Activated B cell treated with CpG ODN at 0.5 μM for 24 hours (primary cell): ENCODE measurements around the gene CFD. TPM values are rescaled to one million over a fixed set of nuclear protein-coding genes. Genes with fewer than 3 reads are reported as not detected.
"Not testable (repeated sequence)": the region's sequence is repeated elsewhere in the genome, so short reads cannot be mapped to it uniquely, and the experiment has no call there.

Source experiments
- ATAC-seq: fragments of 200-7000 bp; cut with Tn5 transposase; one replicate; pipeline ENCODE4 v1.10.0; 2021; ENCODE audit warnings: low read depth, mild to moderate bottlenecking, moderate library complexity
- CTCF ChIA-PET: fragments of 350-600 bp; sonication (Branson Sonifier 250); formaldehyde crosslinking; loops from one replicate; lab custom pipeline; 2021; ENCODE audit warnings: antibody characterized with exemption; lab: Charles Lee
- POLR2A ChIA-PET: fragments of 350-600 bp; sonication (Branson Sonifier 250); formaldehyde crosslinking; loops from one replicate; lab custom pipeline; 2021; ENCODE audit warnings: antibody characterized with exemption; lab: Charles Lee
- DNase-seq: peaks from one replicate; pipeline ENCODE4 v3.0.0; 2022
- H3K27ac Mint-ChIP-seq: one replicate; pipeline ENCODE4 v1.8.0; 2020; ENCODE audit warnings: mixed read lengths
- H3K27me3 Mint-ChIP-seq: one replicate; pipeline ENCODE4 v1.8.0; 2021; ENCODE audit warnings: mixed read lengths
- H3K36me3 Mint-ChIP-seq: one replicate; pipeline ENCODE4 v1.8.0; 2021; ENCODE audit warnings: low read depth, mixed read lengths
- H3K4me1 Mint-ChIP-seq: one replicate; pipeline ENCODE4 v1.8.0; 2021; ENCODE audit warnings: mixed read lengths
- H3K4me3 Mint-ChIP-seq: one replicate; pipeline ENCODE4 v1.8.0; 2020; ENCODE audit warnings: mild to moderate bottlenecking, mixed read lengths
- H3K9me3 Mint-ChIP-seq: one replicate; pipeline ENCODE4 v1.8.0; 2020; ENCODE audit warnings: mixed read lengths
- CTCF ChIP-seq: fragments of 200-600 bp; IDR thresholded peaks from one replicate; pipeline ENCODE4 v1.8.0; 2022; ENCODE audit warnings: antibody characterized with exemption, mild to moderate bottlenecking
- intact Hi-C: fragments of 100-400 bp; cut with micrococcal nuclease; formaldehyde crosslinking; loops from one replicate; pipeline ENCODE4 v1.15.1; 2024
- total RNA-seq: library from RNA; stranded (reverse); gene quantifications from 2 replicates; pipeline ENCODE4 v1.2.3, GENCODE V29; 2022

Gene CFD
- total RNA-seq, 1 donor from 2014 or later: not detected

- POLR2A ChIA-PET: interaction anchor here (1.2 to 1.4 kb wide), 2 partner anchors 10 to 34 kb away, joined by 3 to 4 read pairs; no protein-coding TSS in a partner anchor
- Mint-ChIP-seq H3K36me3 (peaks cover 39% of the 10 kb centered on the region), H3K9me3 (no peaks in the 10 kb centered on the region), H3K27ac (no peak overlapping the region), H3K4me3 (no peak overlapping the region), H3K4me1 (peaks cover 8% of the 10 kb centered on the region), H3K27me3 (no peaks in the 10 kb centered on the region)
- intact Hi-C loops: loop anchor here (2.0 kb wide), 1 partner anchor 19 kb away; the partner anchor contains the start of genes MED16 and RNU6-9
- CTCF ChIA-PET: no interaction called here
- DNase-seq (no peak), ATAC-seq (no peak)
- TF ChIP-seq CTCF: no peak
Measured at GRCh38 chr19:873561-874041, 14.1 kb downstream of the CFD start.

GRCh38 chr19:875265-875879 lies 15.9 kb downstream of the CFD start:
- intact Hi-C loops: no loop called here
- ATAC-seq (no peak), DNase-seq (no peak)
- Mint-ChIP-seq H3K9me3 (no peaks in the 10 kb centered on the region), H3K27me3 (no peaks in the 10 kb centered on the region), H3K4me3 (no peak overlapping the region), H3K36me3 (peaks cover 33% of the 10 kb centered on the region), H3K4me1 (peaks cover 8% of the 10 kb centered on the region), H3K27ac (no peak overlapping the region)
- no peak for TF ChIP-seq CTCF
- ChIA-PET CTCF (no interaction called here), POLR2A (interaction anchor here (0.5 to 1.3 kb wide), 3 partner anchors 18 to 152 kb away, joined by 3 to 6 read pairs (median 5); partner anchors contain the start of genes MED16 and RNU6-9)

GRCh38 chr19:876089-876488 lies 16.6 kb downstream of the CFD start:
- H3K4me1 Mint-ChIP-seq: peaks cover 8% of the 10 kb centered on the region
- intact Hi-C loops: no loop called here
- DNase-seq: no peak
- H3K27me3 Mint-ChIP-seq: no peaks in the 10 kb centered on the region
- H3K27ac Mint-ChIP-seq: no peak overlapping the region
- CTCF ChIA-PET: no interaction called here
- H3K36me3 Mint-ChIP-seq: peaks cover 32% of the 10 kb centered on the region
- POLR2A ChIA-PET: interaction anchor here (0.6 to 1.3 kb wide), 3 partner anchors 10 to 30 kb away, joined by 3 to 5 read pairs (median 3); partner anchors contain the start of genes MED16 and RNU6-9
- H3K9me3 Mint-ChIP-seq: no peaks in the 10 kb centered on the region
- no peak overlapping the region for H3K4me3 Mint-ChIP-seq
- ATAC-seq: no peak
- TF ChIP-seq CTCF: no peak

- POLR2A ChIA-PET: interaction anchor here (0.5 kb wide), 1 partner anchor 120 kb away, joined by 3 read pairs; no protein-coding TSS in a partner anchor
- DNase-seq: no peak
- intact Hi-C loops: no loop called here
- Mint-ChIP-seq H3K27me3 (no peaks in the 10 kb centered on the region), H3K9me3 (no peaks in the 10 kb centered on the region), H3K36me3 (peaks cover 36% of the 10 kb centered on the region), H3K27ac (no peak overlapping the region), H3K4me1 (peaks cover 8% of the 10 kb centered on the region), H3K4me3 (no peak overlapping the region)
- CTCF ChIA-PET: no interaction called here
- no peak for ATAC-seq
- TF ChIP-seq CTCF: no peak
Measured at GRCh38 chr19:876780-877314, 17.4 kb downstream of the CFD start.

GRCh38 chr19:877992-878660 lies 18.7 kb downstream of the CFD start:
- POLR2A ChIA-PET: interaction anchor here (0.5 to 1.5 kb wide), 3 partner anchors 14 to 17 kb away, joined by 5 to 8 read pairs (median 6); partner anchors contain the start of genes MED16 and RNU6-9
- intact Hi-C loops, H3K27ac Mint-ChIP-seq, H3K4me3 Mint-ChIP-seq, ATAC-seq, CTCF ChIA-PET, H3K9me3 Mint-ChIP-seq, H3K27me3 Mint-ChIP-seq, H3K4me1 Mint-ChIP-seq, DNase-seq: not testable (repeated sequence)
- H3K36me3 Mint-ChIP-seq: peaks cover 37% of the 10 kb centered on the region

GRCh38 chr19:878751-879561 lies 19.5 kb downstream of the CFD start:
- CTCF ChIA-PET, H3K4me3 Mint-ChIP-seq, H3K27ac Mint-ChIP-seq, H3K4me1 Mint-ChIP-seq, DNase-seq, H3K9me3 Mint-ChIP-seq, intact Hi-C loops, ATAC-seq, H3K27me3 Mint-ChIP-seq: not testable (repeated sequence)
- POLR2A ChIA-PET: interaction anchor here (1.3 to 1.5 kb wide), 2 partner anchors 14 to 30 kb away, joined by 3 to 8 read pairs; partner anchors contain the start of genes MED16 and RNU6-9
- peaks cover 40% of the 10 kb centered on the region for H3K36me3 Mint-ChIP-seq
